HG02623 (cell line): ENCODE measurements around the gene GABRG2.
"Not testable (repeated sequence)": the region's sequence is repeated elsewhere in the genome, so short reads cannot be mapped to it uniquely, and the experiment has no call there.

ENCODE experiments used
- ATAC-seq: cut with Tn5 transposase; IDR thresholded peaks from one replicate; pipeline ENCODE4 v1.9.1; 2021; ENCODE audit warnings: moderate library complexity; ENCODE audit not compliant: unreplicated experiment

The GABRG2 gene

DNA sequence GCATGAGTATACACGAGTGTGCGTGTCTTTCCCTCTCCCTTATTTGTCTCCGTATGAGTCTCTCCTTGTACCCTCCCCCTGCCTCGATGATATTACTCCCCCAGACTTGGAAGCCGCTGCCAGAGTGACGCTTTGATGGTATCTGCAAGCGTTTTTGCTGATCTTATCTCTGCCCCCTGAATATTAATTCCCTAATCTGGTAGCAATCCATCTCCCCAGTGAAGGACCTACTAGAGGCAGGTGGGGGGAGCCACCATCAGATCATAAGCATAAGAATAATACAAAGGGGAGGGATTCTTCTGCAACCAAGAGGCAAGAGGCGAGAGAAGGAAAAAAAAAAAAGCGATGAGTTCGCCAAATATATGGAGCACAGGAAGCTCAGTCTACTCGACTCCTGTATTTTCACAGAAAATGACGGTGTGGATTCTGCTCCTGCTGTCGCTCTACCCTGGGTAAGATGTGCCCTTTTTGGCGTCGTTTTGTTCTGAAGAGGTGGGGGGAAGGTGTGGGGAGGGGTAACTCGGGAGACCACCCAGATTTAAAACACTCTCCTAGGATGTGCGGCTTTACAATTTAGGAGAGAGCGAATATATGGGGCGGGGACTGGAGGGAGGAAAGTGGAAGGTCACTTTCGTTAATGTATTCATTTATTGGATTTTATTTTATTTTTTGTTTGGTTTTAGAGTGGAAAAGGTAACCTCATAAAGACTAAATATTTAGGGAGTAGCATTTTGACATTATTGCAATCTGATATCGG lies at the start of gene GABRG2:
Gene GABRG2, plus strand, starts transcription at position 119 of the 757 bp plus-strand sequence. Its CDS starts 227 bp downstream, at position 346.
- no peak for ATAC-seq

DNA sequence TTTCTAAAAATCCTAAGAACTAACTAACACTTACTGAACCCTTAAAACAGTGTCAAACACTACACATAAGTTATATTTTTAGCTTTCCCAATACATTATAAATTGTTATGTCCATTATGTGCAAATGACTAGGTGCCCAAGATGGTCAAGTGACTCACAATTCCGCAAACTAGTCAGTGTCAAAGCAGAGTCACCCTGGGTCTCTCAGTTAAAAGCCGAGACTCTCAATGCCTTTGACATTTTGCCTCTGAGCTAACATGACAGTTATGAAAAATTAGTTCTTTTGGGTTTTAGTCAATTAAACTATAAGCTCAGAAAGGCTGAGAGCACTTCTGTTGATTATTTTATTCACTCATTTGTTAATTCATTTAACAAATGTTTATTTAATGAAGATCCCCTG lies 42.3 kb upstream of the GABRG2 start:
- ATAC-seq, result no peak

GRCh38 chr5:162026803-162027202 lies 40.8 kb upstream of the GABRG2 start:
- no peak for ATAC-seq

- no peak for ATAC-seq
Observed at GRCh38 chr5:162037431-162037830, 30.1 kb upstream of the GABRG2 start.

DNA sequence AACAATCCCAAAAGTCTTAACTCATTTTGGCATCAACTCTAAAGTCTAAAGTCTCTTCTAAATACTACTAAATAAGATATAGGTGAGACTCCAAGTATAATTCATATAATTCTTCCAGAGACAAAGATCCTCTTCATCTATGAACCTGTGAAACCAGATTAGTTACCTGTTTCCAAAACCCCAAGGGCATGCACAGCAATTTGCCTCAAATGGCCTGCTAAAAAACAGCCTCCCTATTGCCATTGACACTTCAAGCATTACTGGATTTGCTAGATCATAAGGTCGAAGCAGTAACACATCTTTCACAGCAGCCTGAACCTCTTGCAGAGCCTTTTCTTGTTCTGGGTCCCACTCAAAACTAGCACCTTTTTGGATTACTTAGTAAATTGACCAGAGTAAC lies 20.3 kb upstream of the GABRG2 start:
- ATAC-seq, result no peak

GRCh38 chr5:162052676-162053075 lies 14.9 kb upstream of the GABRG2 start:
- no peak for ATAC-seq

DNA sequence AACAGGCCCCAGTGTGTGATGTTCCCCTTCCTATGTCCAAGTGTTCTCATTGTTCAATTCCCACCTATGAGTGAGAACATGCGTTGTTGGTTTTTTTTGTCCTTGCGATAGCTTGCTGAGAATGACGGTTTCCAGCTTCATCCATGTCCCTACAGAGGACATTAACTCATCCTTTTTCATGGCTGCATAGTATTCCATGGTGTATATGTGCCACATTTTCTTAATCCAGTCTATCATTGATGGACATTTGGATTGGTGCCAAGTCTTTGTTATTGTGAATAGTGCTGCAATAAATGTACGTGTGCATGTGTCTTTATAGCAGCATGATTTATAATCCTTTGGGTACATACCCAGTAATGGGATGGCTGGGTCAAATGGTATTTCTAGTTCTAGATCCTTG lies 12.5 kb upstream of the GABRG2 start:
- ATAC-seq, result not testable (repeated sequence)

- no peak for ATAC-seq
Observed at GRCh38 chr5:162067162-162067561, 411 bp upstream of the GABRG2 start.

DNA sequence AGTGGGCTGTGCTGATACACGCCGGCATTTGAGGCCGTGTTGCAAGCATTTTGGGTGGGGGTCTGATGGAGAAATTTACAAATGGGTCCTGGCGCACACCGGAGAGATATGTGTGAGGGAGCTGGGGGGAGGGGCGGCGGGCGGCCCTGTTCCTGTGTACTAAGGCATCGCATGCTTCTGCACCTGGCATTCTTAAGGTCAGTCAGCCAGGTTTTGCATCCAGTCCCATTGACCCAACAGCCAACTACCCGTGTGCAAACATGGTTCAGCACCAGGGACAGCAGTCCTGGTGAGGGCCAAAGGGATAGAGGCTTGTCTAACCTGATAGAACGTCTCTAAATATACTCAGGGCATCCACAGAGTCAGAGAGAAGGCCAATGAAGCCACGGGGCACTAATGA lies 839 bp downstream of the GABRG2 start:
- ATAC-seq, result no peak

DNA sequence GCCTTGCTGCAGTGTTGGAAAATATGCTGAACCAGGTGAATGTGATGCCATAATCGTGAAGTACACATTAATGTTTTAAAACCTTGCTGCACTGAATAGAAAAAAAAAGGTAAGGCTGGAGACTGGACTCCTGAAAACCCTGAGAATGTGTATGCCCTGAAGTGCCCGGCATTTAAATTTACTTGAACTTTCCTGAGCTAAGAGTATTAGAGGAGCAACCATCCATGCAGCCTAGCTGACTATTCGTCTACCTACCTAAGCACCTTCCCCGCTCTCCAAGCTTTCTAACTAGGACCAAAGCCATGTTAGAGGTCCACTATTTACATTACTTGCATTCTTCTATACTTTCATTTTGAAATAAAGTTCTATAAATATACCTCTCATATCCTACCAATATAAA lies 1.4 kb downstream of the GABRG2 start:
- ATAC-seq, result no peak

- no peak for ATAC-seq
Observed at GRCh38 chr5:162078805-162079204, 11.2 kb downstream of the GABRG2 start.

GRCh38 chr5:162091336-162091735 lies 23.8 kb downstream of the GABRG2 start:
- no peak for ATAC-seq

DNA sequence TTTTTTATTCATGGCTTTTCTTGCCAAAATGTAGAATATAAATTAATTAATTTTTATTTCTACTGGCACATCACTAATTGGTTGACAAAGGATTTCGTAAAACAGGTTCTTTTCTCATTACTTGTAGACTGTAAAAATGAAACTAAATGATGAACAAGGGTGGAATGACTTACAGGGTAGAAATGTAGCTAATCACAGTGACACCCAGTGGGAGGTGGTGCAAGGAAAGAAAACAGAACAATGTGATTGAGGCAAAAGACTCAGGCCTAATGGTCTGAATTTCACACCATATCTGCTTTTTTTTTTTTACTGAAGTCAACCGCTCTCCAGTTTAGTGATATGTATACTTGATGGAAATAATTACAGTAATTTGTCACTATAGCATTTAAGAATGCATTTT lies 28.9 kb downstream of the GABRG2 start:
- ATAC-seq, result no peak

DNA sequence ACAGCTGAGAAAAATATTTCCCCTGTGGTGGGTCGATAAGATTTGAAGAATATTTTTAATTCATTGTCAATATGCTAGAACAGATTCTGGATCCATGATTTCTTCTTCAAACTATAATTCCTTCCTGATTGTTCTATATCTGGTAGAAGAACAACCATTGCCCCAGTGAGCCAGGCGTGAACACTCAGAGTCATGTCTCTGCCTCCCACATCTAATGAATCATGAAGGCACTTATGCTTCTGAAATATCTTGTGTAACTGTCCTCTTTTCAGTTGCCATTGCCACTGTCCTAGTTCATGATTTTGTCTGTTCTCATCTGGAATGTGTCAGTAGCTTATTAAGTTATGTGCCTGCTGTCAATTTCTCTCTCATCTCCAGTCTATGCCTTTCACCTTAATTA lies 40.0 kb downstream of the GABRG2 start:
- no peak for ATAC-seq

DNA sequence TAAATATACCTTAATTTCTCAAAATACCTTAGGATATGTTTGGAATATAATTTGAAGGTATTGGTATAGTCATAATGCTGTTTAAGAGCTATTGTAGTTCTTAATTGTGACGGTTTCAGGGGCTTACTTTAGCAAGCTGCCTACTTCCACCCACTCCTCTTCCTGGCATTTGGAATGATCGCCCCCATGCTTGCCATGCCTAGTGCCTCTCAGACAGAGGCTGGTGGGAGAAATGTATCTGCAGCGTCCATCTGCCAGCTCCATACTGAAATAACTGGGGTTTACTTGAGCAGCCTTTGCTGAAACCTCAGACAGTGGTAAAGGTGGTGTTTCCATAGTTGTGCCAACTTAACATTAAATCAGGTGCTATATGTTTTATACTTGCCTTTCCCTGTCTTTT lies 52.2 kb downstream of the GABRG2 start:
- no peak for ATAC-seq

DNA sequence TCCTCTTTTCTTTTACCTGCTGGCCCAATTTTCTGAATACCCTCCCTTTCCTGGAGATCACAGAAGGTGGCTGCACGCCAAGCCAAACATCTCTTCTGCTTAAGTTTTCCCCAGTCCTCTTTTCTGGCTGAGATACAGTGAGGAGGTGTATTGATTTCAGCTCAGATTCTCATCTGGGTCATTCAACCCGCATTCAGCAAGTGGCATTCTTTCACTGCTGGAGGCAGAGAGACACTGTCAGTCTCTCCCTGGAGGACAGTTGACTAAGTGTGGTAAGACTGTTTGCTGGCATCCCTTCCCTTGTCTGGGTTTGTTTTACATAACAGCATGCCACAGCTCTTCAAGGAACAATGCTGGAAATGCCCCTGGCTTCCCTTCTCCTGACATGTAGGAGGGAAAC lies 60.5 kb downstream of the GABRG2 start:
- no peak for ATAC-seq

GRCh38 chr5:162132348-162132747 lies 64.8 kb downstream of the GABRG2 start:
- no peak for ATAC-seq

GRCh38 chr5:162139190-162139589 lies 71.6 kb downstream of the GABRG2 start:
- ATAC-seq, result no peak

DNA sequence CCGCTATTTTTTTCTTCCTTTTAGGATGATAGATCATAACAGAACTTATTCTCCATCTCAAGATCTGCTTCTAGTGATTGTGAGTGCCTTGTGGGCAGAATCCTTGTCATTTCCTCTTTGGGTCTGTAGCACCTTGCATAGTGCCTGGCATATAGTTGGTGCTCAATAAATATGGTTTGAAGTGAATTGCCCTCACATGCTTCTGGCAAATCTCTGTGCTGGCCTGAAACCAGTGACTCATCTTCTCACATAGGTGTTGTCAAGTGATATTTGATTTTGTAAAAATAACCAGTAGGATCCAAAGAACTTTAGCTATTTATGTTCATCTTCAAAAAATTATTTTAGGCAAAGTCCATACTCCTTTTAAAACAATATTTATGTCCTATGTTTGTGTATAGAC lies 86.7 kb downstream of the GABRG2 start:
- ATAC-seq, result no peak

- no peak for ATAC-seq
Observed at GRCh38 chr5:162160401-162160800, 92.8 kb downstream of the GABRG2 start.

GRCh38 chr5:162163663-162164062 lies 96.1 kb downstream of the GABRG2 start:
- ATAC-seq, result no peak

- no peak for ATAC-seq
Observed at GRCh38 chr5:162174358-162174974, 106.9 kb downstream of the GABRG2 start.

DNA sequence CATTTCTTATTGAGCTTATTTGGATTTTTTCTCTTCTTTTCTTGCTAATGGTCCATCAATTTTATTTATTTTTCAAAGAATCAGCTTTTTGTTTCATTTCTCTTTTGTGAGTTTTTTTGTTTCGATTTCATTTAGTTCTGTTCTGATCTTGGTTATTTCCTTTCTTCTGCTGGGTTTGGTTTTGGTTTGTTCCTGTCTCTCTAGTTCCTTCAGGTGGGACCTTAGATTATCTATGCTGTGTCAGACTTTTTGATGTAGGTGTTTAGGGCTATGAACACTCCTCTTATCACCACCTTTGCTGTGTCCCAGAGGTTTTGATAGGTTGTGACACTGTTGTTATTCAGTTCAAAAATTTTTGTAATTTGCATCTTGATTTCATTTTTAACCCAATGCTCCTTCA lies 119.8 kb downstream of the GABRG2 start:
- ATAC-seq, result no peak
